GM12872 (cell line): ENCODE measurements around the gene CNIH2.
A peak's percentile ranks its signal among the peaks of the same experiment; 100 is the strongest.

Experiments
- TF ChIP-seq, protein P1 (sequence below): IDR thresholded peaks from 3 replicates; pipeline ENCODE4 v1.5.1; 2011; ENCODE audit warnings: low read depth, mild to moderate bottlenecking, low read length, moderate library complexity; ENCODE audit not compliant: insufficient read depth

The CNIH2 gene

DNA sequence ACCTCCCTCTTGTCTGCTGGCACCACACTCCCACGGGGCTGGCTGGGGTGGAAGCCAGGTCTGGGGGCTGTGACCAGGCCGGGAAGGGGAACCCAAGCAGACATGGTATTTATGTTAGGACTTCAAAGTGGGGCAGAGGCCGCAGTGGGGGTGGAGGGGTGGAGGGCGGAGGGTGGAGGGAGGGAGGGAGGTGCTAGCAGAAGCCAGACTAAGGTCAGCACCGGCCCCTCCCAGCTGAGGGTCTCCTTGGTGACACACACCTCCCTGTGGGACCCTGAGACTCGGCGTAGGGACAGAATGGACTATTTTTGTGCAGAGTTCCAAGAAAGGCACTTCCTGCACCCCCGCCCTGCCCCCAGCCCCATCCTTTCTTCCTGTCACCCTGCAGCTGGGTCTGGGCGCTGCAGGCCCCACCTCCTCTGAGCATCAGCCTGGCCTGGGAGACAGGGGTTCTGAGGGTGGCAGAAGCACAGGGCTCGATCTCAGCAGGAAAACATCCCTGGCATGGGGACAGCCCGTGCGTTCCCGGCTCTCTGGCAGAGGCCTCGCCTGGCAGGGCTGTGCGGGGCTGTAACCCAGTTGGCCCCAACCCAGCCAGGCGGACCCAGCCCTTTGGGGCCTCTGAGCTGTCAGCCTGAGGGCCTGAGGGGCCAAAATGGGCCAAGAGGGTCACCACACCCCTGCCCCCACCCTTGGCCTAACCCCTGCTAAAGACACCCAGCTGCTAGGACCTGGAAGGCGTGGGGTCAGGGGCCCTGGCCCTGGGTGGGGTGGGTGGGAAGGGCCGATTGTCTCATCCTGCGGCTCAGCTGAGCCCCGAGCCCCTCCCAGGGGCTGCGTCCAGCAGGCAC, 48.5 kb downstream of the CNIH2 start:
- TF ChIP-seq, protein P1, sequence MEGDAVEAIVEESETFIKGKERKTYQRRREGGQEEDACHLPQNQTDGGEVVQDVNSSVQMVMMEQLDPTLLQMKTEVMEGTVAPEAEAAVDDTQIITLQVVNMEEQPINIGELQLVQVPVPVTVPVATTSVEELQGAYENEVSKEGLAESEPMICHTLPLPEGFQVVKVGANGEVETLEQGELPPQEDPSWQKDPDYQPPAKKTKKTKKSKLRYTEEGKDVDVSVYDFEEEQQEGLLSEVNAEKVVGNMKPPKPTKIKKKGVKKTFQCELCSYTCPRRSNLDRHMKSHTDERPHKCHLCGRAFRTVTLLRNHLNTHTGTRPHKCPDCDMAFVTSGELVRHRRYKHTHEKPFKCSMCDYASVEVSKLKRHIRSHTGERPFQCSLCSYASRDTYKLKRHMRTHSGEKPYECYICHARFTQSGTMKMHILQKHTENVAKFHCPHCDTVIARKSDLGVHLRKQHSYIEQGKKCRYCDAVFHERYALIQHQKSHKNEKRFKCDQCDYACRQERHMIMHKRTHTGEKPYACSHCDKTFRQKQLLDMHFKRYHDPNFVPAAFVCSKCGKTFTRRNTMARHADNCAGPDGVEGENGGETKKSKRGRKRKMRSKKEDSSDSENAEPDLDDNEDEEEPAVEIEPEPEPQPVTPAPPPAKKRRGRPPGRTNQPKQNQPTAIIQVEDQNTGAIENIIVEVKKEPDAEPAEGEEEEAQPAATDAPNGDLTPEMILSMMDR: no peak

DNA sequence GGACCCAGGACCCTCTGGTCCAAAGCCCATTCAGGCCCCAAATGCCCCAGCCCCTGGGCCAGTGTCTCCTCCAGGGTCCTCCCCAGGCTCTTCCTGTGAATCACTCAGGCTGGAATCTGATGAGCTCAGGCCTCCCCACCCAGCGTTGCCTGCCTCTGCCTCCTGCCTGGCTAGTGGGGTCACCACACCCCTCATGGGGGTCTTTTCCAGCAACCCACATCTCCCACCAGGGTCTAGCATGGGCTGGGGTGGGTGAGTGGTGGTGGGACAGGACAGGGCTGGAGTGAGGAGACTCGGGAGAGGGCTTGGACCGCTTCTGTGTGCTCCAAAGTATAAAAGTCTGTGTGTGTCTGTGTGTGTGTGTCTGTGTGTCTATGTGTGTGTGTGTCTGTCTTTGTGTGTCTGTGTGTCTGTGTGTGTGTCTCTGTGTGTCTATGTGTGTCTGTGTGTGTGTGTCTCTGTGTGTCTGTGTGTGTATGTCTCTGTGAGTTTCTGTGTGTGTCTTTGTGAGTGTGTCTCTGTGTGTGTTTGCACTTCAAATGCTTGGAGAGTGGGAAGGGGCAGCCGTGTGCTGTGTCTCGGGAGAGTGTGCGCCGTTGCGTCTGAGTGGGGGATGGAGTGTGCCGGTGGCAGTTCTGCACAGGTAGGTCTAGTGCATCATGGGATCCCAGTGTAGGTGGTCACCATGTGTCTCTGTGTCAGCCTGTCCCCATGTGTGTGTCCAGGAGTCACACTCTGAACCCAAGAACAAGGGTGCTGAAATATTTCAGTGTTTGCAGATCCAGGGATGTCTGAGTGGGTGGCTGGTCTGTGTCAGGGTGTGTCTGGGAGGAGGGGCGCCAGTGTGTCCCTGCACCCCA, 49.4 kb downstream of the CNIH2 start:
- TF ChIP-seq, protein P1: no peak

DNA sequence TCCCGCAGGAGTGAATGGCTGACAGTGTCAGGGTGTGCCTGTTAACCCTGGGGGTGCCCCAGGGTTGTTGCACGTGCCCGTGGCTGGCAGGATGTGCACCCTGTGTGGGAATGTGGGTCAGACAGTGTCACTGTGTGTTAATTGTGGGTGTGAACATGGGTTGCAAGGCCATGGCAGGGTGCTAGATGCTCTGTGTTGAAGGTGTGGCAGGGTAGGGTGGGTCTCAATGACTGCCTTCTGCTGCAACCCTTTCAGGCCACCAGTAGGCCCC, 50.0 kb downstream of the CNIH2 start:
- TF ChIP-seq, protein P1: no peak

DNA sequence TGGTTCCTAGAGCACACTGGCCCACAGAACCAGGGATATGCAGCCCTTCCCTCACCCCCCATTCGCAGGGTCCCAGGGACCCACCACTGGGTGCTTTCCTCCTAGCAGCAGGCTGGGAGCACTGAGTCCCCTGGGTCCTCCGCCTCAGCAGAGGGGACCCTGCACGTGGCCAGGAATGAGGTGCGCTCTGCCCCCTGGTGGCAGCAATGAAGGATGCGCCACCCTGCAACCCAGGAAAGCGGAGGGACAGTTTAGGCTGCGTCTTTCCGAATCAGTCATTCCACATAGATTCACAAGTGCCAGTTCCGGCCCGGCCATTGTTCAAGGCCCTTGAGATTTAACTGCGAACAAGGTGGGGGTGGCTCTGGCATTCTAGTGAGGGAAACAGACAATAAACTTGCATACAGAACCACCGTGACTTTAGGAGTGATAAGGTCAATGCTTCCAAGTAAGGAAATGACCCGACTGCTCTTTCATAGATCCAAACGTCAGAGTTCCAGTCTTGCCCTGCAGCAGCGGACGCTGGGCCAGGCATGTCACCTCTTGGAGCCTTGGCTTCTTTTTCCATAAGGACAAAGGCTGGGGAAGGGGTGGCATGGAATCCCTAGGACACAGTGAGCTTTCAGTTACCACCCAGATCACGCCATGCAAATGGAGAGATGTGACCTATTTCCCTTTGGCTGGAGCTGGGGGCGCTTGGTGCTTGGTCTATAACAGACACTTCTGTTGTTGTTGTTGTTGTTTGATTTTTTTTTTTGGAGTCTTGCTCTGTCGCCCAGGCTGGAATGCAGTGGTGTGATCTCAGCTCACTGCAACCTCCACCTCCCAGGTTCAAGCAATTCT, 50.5 kb downstream of the CNIH2 start:
- TF ChIP-seq, protein P1: peak; percentile 94

DNA sequence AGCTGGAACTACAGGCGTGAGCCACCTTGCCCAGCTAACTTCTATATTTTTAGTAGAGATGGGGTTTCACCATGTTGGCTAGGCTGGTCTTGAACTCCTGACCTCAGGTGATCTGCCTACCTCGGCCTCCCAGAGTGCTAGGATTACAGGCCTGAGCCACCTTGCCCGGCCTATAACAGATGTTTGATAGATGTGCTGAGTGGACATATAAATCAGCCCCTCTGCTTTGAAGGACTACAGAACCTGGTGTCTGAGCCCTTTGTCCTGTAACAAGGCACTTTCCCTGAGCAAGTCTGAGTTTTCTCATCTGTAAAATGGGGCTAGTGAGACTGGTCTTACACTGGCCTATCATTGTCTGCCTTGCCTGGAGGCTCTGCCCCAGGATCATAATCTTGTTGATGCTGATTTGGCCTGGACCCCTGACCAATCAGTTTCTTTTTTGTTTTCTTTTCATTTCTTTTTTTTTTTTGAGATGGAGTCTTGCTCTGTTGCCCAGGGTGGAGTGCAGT, 51.2 kb downstream of the CNIH2 start:
- TF ChIP-seq, protein P1: no peak

DNA sequence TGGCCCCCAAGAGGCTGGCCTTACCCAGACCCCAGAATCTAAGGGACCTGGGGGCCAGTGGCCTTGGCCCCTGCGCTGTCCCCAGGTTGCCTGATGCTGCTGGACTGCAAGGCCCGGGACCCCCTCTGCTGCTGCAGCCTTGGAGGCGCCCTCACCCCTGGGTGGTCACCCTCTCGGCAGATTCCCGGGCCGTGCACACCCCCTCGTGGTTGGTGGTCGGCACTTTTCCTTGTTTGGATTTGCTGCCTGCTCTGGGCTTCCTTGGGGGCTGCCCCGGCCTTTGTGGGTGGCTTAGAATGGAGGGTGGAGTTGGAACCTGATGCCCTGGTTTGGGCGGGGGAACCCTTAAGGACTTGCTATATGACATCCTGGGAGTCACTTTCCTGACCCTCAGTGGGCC, 53.0 kb downstream of the CNIH2 start:
- TF ChIP-seq, protein P1: no peak
